Left renal cortex interstitium (tissue), 4 donors: Measurements from ENCODE around the gene WDR18. TPM values are rescaled to one million over a fixed set of nuclear protein-coding genes. Genes with fewer than 3 reads are reported as not detected.

ENCODE experiments used
- DNase-seq, 4 donors: peaks; one replicate each; pipeline ENCODE4 v3.0.0-alpha.2; 2013; ENCODE audit warnings: low read depth in 4 of 4, low spot score in 2 of 4, missing footprints in 1 of 4
- polyA plus RNA-seq, 4 donors: library from polyadenylated mRNA; unstranded; fragments of 120-200 nt; gene quantifications; one replicate each; pipeline ENCODE4 v1.2.1, GENCODE V29; 2013; ENCODE audit not compliant: insufficient read length in 4 of 4

Gene WDR18
- polyA plus RNA-seq, 4 donors = 33.2 to 68.7 (median 55.4) TPM

DNA sequence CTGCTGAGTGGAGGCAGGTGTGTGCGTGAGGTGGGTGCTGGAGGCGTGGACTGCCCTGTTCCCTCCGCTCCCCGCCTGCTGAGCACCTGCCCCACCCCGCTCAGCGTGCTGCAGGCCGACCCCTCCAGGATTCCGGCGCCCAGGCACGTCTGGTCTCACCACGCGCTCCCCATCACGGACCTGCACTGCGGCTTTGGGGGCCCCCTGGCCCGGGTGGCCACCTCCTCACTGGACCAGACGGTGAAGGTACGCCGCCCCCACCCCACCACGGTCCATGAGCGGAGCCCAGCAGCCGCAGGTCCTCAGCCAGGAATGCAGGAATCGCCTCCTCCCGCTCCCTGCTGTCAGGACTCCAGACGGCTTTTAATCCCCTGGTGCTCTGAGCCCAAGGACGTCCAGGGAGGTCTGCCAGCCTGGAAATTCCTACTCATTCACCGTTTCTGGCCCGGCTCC, 6.0 kb downstream of the WDR18 start:
- no peak for DNase-seq

DNA sequence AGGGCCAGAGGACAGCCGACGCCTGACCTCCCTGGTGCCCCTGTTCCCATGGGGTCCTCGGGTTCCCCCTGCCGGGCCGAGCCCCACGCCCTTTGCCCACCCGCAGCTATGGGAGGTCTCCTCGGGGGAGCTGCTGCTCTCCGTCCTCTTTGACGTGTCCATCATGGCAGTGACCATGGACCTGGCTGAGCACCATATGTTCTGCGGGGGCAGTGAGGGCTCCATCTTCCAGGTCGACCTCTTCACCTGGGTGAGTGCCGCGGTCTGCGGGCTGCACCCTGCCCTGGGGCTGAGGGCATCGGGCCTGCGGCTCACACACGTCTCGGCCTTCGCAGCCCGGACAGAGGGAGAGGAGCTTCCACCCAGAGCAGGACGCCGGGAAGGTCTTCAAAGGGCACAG, 6.6 kb downstream of the WDR18 start:
- DNase-seq = no peak

DNA sequence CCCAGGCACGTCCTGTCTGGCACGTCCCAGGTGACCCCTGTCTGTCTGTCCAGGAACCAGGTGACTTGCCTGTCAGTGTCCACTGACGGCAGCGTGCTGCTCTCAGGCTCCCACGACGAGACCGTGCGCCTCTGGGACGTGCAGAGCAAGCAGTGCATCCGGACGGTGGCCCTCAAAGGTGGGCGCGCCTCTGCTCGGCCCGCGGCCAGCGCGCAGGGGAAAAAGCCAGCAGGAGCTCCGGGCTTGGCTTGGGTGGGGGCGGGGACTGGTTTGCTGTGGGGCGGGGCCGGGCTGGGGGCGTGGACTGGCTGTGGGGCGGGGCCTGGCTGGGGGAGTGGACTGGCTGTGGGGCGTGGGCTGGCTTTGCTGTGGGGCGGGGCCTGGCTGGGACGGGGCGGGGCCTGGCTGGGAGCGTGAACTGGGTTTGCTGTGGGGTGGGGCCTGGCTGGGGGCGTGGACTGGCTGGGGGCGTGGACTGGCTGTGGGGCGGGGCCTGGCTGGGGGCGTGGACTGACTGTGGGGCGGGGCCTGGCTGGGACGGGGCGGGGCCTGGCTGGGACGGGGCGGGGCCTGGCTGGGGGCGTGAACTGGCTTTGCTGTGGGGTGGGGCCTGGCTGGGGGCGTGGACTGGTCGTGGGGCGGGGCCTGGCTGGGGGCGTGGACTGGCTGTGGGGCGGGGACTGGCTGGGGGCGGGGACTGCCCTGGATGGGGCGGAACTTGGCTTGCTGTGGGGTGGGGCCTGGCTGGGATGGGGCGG, 7.2 kb downstream of the WDR18 start:
- no peak for DNase-seq

DNA sequence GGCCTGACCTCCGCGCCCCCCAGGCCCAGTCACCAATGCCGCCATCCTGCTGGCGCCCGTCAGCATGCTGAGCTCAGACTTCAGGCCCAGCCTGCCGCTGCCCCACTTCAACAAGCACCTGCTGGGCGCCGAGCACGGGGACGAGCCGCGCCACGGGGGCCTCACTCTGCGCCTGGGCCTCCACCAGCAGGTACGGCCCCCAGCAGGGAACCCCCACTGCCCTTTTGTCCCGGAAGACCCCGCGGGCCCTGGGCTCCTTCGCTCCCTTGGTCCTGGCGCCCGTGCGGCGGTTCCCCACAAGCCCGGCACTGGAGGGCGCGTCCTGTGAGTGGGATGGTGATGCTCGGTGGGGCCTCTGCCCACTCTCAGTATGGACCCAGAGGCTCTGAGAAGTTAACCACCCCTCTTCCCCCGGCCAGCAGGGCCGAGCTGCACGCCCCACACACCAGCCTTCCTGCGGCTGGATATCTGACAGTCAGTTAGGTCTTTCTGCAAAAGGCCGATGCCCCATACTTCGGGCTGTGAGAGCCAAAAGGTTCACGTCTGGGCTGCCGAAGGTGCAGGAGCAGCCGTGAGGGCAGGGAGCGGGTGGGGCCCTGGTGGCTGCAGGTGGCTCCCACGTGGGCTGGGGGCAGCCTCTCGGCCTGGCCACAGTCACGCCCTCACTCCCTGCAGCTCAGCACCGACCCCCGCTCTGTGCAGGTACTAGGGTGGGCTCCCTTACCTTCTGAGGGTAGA, 8.0 kb downstream of the WDR18 start:
- DNase-seq = no peak

DNA sequence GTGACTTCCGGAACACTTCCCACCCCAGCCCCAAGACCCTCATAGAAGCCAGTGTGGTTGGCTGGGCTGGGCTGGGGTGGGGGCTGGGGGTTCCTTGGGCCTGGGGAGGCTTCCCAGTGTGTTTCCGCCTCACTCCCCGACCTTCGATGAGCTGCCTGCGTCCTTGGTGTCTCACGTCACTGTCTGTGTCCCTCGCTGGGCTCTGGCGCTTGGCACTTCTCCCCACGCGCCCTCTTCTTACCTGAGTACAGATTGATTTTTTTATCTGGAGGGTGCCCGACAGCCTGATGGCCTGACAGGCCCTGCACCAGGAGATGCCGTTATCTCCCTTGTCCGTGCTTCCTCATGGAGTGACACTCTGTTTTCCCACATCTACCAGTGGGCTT, 8.5 kb downstream of the WDR18 start:
- no peak for DNase-seq

DNA sequence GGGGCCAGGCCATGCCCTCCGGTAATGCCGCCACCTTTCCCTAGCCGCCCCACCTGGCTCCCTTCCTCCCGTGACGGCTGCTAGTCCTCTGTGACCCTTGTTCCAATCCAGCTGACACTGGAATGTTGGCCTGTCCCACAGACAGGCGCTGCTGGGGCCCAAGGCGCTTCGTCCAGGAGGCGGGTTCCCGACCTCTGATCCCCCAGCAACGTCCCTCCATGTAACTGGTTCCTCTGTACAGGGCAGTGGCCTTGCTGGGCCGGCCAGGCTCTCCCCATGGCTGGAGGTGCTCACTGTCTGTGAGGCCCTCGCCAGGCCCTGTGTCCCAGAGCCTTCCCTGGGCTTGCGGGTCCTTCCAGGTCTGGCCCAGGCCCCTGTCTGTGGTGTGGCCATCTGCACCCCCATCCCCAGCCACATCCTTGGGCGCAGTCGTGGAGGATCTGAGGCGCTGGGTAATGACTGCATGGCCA, 9.3 kb downstream of the WDR18 start:
- no peak for DNase-seq

DNA sequence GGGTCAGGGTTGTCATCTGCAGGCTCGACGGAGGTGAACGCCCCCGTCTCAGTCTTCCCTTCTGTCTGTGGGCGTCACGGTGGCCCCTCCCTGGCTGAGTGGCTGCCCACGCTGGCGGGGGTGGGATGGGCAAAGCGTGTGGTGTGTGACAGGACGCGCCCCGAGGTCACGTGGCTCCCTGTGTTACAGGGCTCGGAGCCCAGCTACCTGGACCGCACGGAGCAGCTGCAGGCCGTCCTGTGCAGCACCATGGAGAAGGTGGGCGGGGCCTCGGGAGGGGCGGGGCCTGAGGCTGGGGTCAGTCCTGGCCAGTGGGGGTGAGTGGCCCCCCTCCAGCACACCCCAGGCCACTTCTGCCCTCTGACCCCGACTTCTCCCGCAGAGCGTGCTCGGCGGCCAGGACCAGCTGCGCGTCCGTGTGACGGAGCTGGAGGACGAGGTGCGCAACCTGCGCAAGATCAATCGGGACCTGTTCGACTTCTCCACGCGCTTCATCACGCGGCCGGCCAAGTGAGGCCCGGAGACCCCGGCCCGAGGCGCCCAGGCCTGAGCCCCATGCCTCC, 9.8 kb downstream of the WDR18 start:
- no peak for DNase-seq

DNA sequence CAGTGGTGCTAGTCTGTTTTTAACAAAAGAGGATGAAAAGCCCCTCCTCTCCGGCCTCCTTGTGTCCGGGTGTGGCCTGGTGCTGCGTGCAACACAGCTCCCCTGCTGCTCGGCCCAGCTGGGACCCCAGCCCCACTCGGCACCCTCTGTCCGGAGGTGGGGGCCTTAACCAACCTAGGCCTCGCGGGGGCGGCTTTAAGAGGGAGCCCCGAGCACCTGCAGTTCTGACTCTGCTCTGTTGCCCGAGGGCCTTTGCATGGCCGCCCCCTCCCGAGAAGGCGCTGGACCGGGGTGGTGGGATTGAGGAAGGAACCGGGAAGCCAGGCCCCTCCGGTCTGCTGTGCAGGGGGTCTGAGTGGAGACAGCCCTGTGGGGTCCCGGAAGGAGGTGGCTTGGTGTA, 10.4 kb downstream of the WDR18 start:
- DNase-seq = no peak

DNA sequence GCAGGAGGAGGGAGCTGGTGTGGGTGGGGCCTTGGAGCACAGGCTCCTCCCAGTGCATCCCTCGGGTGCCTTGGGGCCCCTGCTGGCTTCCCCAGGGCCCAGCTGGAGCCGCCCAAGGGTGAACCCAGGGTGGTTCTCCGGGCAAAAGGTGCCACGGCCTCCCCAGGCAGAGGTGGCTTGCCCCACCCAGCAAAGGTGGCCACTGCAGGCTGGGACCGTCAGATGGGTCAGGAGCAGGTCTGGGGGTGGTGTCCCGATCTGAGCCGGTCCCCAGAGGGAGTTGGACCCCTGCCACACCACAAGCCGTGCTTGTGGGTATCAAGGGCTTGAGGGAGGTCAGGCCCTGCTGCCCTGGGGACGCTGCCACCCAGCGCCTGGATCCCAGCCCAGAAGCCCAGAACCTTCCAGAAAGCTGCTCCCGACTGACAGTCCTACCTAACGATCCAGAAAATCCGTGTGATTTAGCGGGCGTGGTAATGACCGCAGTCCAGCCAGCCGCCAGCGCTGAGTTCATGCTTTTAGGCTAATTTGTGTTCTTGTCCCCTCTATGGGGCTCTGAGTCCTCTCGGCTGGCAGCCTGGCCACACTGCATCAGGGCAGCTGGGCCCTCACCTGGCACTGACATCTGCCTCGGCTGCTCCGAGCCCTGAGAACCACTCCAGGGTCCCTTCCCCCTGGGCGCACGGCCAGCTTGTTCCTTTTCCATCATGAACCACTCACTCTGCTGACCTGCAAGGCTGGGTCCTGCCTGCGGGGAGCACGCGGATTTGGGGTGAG, 11.1 kb downstream of the WDR18 start:
- no peak for DNase-seq

DNA sequence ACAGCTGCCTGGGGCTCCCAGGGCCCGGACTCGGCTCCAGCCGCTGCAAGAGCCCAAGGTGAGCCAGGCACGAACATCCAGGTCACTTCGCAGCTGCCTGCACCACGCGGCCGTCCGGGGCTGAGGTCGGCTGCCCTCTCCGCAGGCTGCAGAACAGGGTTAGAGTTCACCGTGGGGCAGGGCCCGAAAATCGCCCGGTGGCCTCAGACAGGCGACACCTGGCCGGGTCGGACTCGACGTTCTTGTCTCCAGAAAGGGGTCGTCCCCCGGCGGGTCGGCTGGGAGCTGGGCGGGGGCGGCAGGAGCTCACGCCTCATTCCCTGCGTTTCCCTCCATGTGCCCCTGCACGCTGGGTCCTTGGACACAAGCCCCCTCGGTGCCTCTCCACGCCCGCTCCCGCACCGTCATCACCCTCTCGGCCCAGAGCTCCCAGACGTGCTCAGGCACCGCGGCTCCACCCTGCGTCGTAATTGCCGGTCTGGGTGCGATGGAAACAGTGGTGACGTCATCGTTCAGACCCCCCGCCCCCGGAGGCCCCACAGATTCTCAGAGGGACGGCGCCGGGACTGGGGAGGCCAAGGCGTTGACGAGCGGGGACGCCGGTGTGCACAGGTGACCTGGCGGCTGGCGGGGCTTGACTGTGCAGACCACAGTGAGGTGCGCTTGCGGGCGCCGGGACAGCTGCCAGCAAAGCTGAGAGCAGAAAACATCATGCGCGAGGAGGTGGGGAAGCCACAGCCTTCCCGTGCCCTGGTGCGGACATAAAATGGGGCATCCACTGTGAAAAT, 12.1 kb downstream of the WDR18 start:
- no peak for DNase-seq

DNA sequence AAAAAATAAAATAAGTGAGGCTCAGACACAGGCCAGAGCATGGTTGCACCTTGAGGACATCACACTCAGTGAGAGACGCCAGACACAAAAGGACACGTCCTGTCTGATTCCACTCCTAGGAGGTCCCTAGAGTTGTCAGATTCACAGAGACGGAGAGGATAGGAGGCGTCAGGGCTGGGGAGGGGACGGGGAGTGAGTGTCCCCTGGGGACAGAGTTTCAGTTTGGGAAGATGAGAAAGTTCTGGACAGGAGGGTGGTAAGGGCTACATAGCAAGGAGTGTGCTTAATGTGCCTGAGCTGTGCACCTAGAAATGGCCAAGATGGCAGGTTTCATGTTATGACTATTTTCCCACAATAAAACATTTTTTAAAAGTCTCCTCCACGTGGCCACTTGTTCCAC, 13.9 kb downstream of the WDR18 start:
- no peak for DNase-seq

DNA sequence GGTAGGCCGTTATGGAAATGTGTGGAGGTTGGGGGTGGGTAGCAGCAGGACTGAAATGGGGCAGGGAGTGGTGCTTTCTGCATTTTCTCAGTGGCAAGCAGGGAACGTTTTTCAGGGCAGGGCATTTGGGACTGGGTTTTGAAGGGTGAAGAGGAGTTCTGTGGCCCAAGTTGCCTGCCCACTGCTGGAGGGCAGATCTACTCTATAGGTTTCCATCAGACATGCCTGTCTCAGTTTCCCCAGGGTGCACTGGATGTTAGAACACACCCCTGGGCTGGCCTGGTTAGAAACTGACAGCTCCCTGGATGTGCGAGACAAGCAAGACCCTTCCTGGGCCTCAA, 15.2 kb downstream of the WDR18 start:
- no peak for DNase-seq

DNA sequence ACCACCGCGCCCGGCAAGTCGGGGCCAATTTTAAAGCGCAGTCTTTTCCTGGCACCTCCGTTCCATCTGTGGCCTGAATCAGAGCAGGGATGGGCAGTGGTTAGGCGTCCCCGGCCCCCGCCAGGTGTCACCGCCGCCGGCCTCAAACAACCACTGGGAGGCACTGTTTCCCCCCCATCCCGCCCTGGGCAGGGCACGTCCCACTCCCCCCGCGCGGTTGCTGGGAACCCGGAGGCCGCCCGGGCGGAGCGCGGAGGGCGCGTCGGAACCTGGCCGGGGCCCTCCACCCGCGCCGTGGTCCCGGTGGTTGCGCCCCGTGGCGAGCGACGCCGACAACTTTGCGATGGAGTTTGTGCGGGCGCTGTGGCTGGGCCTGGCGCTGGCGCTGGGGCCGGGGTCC, 15.9 kb downstream of the WDR18 start, which contains the start of gene GRIN3B:
TSS of gene GRIN3B (plus strand) at position 325 of the 400 bp plus-strand sequence. CDS start at position 344, 19 bp downstream.
- no peak for DNase-seq

DNA sequence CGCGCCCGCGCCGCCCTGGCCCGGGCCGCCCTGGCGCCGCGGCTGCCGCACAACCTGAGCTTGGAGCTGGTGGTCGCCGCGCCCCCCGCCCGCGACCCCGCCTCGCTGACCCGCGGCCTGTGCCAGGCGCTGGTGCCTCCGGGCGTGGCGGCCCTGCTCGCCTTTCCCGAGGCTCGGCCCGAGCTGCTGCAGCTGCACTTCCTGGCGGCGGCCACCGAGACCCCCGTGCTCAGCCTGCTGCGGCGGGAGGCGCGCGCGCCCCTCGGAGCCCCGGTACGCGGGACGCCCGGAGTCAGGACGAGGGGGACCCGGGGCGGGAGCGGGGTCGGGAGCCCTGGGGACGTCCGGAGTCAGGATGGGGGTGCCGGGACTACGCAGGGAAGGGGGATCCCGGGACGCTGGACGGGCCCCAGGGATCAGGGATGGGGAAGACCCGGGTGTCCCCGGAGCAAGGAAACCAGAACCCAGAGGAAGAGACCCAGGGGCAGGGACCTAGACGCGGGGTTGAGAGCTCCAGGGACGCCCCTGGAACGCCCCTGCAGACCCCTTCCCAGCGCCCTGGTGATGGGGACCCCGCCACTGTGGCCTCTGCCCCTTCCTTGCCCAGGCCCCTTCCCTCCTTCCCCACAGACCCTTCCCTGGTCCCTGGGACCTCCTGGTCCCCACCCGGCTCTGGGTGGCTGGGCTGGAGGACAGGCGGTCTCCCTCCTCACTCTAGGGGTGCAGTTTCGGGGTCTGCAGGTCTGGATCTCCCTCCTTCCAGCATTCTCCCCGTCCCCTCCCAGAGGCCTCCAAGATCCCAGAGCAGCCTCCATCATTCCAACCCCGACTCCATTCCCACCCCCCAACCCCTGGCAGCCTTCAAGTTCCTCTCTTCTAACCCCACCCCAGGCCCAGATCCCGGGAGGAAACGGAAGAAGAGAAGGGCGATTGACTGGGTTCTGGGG, 16.7 kb downstream of the WDR18 start:
- DNase-seq = no peak

DNA sequence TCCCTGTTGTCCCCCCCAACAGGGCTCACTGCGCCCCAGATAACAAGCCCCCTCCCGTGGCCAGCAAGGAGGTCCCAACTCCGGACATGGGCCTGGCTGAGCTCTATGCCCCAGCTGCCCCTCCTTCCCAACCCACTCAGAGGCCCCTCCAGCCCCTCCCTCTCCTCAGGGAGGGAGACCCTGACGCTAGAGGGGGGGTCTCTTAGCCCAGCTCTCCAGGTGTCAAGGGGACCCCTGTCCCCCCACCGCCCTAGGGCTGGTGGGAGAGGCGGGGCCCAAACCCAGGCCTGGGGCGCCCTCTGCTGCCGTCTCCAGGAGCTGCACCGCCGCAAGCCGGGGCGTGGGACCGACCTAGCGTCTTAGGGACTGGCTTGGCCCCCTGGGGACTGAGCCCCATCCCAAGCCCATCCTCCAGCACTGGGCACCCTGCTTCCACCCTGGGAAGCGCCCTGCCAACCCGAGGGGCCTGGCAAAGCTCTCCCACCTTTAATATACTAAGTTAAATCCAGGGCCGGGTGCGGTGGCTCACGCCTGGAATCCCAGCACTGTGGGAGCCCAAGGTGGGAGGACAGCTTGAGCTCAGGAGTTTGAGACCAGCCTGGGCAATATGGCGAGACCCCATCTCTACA, 17.5 kb downstream of the WDR18 start:
- no peak for DNase-seq

DNA sequence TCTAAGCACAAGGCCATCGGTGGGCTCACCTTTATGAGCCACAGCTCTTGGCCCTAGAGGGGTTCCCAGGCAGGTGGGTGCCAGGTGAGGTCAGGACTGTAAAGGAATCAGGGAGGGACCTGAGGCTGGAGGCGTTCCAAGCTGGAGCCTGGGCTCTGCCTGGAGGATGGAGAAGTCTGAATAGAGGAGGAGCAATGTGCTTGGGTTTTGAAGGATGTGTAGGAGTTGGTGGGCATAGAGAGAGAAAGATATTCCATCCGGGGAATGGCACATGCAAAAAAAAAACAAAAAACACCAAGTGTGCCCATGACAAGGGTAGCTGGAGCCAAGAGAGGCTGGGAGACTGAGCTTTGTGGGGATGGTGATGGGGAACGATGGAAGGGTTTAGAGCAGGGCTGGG, 18.5 kb downstream of the WDR18 start:
- DNase-seq = no peak

DNA sequence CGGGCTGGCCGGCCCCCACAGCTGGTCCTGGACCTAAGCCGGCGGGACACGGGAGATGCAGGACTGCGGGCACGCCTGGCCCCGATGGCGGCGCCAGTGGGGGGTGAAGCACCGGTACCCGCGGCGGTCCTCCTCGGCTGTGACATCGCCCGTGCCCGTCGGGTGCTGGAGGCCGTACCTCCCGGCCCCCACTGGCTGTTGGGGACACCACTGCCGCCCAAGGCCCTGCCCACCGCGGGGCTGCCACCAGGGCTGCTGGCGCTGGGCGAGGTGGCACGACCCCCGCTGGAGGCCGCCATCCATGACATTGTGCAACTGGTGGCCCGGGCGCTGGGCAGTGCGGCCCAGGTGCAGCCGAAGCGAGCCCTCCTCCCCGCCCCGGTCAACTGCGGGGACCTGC, 19.1 kb downstream of the WDR18 start:
- DNase-seq = no peak

DNA sequence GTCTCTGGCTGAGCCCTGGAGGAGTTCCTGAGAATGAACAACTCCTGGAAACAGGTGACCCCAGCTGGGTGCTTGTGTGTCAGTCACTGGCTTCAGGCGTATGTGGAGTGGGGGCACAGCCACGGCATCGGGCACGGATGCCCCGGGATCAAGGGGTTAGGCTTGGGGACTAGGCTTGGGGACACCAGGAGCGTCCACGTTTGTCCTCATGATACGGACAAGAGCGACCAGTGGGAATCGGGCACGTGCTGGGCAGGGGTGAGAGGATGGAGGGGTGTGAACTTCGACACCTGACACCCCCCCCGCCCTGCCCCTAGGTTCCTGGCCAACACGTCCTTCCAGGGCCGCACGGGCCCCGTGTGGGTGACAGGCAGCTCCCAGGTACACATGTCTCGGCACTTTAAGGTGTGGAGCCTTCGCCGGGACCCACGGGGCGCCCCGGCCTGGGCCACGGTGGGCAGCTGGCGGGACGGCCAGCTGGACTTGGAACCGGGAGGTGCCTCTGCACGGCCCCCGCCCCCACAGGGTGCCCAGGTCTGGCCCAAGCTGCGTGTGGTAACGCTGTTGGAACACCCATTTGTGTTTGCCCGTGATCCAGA, 20.2 kb downstream of the WDR18 start:
- DNase-seq = no peak
